Measurements from ENCODE around the gene NFATC2.
"Not testable (repeated sequence)": the region's sequence is repeated elsewhere in the genome, so short reads cannot be mapped to it uniquely, and the experiment has no call there.

NFATC2 gene

DNA sequence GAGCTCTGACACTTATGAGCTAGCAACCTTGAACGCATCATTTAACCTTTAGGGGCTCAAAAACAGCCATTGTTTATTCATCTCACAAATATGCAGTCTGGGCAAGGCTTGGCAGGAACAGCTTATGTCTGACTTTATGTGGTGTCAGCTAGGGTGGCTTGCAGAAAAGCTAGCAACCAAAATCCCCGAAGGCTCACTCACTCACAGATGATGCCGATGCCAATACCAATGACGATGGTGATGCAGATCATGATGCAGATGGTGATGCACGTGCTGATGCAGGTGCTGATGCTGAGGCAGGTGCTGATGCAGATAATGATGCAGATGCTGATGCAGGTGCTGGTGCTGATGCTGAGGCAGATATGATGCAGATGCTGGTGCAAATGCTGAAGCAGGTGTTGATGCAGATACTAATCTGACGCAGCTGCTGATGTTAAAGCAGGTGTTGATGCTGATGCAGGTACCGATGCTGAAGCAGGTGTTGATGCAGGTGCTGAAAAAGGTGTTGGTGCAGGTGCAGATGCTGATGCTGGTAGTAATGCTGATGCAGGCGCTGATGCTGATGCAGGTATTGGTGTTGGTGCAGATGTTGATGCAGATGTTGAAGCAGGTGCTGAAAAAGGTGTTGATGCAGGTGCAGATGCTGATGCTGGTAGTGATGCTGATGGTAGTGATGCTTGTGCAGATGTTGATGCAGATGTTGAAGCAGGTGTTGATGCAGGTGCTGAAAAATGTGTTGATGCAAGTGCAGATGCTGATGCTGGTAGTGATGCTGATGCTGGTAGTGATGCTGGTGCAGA, 195.6 kb downstream of the NFATC2 start:
- Histone ChIP-seq H3F3A (ENCODE audit: insufficient read depth) (no peaks in the 10 kb centered on the region), H2AFZ (ENCODE audit: low read depth, low read length, severe bottlenecking) (no peak overlapping the region), H3K4me2 (ENCODE audit: low read depth, low read length, poor library complexity, severe bottlenecking) (no peak overlapping the region), H3K79me2 (ENCODE audit: insufficient read depth, low read length) (no peaks in the 10 kb centered on the region), H3K36me3 (ENCODE audit: low read length) (no peaks in the 10 kb centered on the region), H3K9me3 (ENCODE audit: insufficient read depth, low read length) (no peaks in the 10 kb centered on the region), H3K9ac (ENCODE audit: low read length) (no peak overlapping the region), H3K4me3 (ENCODE audit: insufficient read depth, low read length, poor library complexity, severe bottlenecking) (no peak overlapping the region), H3K27ac (ENCODE audit: low read depth, low read length) (no peak overlapping the region), H3K27me3 (ENCODE audit: low read length) (no peaks in the 10 kb centered on the region), H4K20me1 (ENCODE audit: low read depth, low read length) (no peaks in the 10 kb centered on the region), H3K9me2 (replicated peaks; ENCODE audit: insufficient read depth, low read length) (no peaks in the 10 kb centered on the region)
- TF ChIP-seq, protein P1, sequence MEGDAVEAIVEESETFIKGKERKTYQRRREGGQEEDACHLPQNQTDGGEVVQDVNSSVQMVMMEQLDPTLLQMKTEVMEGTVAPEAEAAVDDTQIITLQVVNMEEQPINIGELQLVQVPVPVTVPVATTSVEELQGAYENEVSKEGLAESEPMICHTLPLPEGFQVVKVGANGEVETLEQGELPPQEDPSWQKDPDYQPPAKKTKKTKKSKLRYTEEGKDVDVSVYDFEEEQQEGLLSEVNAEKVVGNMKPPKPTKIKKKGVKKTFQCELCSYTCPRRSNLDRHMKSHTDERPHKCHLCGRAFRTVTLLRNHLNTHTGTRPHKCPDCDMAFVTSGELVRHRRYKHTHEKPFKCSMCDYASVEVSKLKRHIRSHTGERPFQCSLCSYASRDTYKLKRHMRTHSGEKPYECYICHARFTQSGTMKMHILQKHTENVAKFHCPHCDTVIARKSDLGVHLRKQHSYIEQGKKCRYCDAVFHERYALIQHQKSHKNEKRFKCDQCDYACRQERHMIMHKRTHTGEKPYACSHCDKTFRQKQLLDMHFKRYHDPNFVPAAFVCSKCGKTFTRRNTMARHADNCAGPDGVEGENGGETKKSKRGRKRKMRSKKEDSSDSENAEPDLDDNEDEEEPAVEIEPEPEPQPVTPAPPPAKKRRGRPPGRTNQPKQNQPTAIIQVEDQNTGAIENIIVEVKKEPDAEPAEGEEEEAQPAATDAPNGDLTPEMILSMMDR (IDR thresholded peaks at IDR 0.05; ENCODE audit: insufficient read depth, low read length, poor library complexity, severe bottlenecking) = no peak
- no peak for TF ChIP-seq EZH2phosphoT487 (conservative IDR thresholded peaks at IDR 0.05; ENCODE audit: low read length)

DNA sequence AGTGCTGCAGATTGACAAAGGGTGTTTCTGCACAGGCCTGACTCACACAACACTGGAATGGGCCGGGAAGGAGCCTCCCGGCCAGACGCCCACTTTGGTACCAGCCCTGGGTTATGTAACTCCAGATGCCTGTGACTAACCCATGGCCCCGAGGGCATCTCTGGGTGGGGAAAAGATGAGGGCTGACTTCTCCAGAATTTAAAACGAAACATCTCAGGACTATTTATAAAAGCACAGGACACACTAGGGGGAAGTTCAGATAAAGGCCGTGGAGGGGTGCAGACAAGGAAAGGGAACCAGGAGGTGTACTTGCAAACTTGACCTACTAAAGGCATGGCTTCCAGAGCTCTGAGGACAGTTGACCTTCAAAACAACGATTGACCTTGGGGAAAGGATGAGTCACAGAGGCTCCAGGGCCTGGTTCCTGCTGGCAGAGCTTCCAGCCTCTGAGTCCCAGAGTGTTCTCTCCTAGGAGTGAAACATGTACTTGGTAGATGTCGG, 196.9 kb downstream of the NFATC2 start:
- H3K4me2 ChIP-seq (ENCODE audit: low read depth, low read length, poor library complexity, severe bottlenecking) = no peak overlapping the region
- H3K27me3 ChIP-seq (ENCODE audit: low read length) = no peaks in the 10 kb centered on the region
- no peaks in the 10 kb centered on the region for H4K20me1 ChIP-seq (ENCODE audit: low read depth, low read length)
- H3K9ac ChIP-seq (ENCODE audit: low read length) = no peak overlapping the region
- H3K9me2 ChIP-seq (replicated peaks; ENCODE audit: insufficient read depth, low read length) = no peaks in the 10 kb centered on the region
- no peaks in the 10 kb centered on the region for H3K9me3 ChIP-seq (ENCODE audit: insufficient read depth, low read length)
- H3K79me2 ChIP-seq (ENCODE audit: insufficient read depth, low read length) = no peaks in the 10 kb centered on the region
- H3F3A ChIP-seq (ENCODE audit: insufficient read depth) = no peaks in the 10 kb centered on the region
- no peak overlapping the region for H3K27ac ChIP-seq (ENCODE audit: low read depth, low read length)
- H3K4me3 ChIP-seq (ENCODE audit: insufficient read depth, low read length, poor library complexity, severe bottlenecking) = no peak overlapping the region
- H3K36me3 ChIP-seq (ENCODE audit: low read length) = no peaks in the 10 kb centered on the region
- TF ChIP-seq, protein P1 (IDR thresholded peaks at IDR 0.05; ENCODE audit: insufficient read depth, low read length, poor library complexity, severe bottlenecking) = no peak
- TF ChIP-seq EZH2phosphoT487 (conservative IDR thresholded peaks at IDR 0.05; ENCODE audit: low read length) = no peak
- H2AFZ ChIP-seq (ENCODE audit: low read depth, low read length, severe bottlenecking) = no peak overlapping the region

DNA sequence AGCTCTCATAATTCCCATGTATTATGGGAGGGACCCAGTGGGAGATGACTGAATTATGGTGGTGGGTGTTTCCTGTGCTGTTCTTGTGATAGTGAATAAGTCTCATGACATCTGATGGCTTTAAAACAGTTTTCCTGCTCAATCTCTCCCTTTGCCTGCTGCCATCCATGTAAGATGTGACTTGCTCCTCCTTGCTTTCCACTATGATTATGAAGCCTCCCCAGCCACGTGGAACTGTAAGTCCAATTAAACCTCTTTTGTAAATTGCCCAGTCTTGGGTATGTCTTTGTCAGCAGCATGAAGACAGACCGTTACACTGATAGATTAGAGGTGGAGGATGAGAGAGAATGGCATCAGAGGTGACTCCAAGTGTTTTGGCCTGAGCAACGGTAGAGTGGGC, 198.7 kb downstream of the NFATC2 start:
- not testable (repeated sequence) for H3K9me3 ChIP-seq (ENCODE audit: insufficient read depth, low read length); H3K9ac ChIP-seq (ENCODE audit: low read length); H3F3A ChIP-seq (ENCODE audit: insufficient read depth); H4K20me1 ChIP-seq (ENCODE audit: low read depth, low read length); H3K4me2 ChIP-seq (ENCODE audit: low read depth, low read length, poor library complexity, severe bottlenecking); H3K36me3 ChIP-seq (ENCODE audit: low read length); H3K4me3 ChIP-seq (ENCODE audit: insufficient read depth, low read length, poor library complexity, severe bottlenecking); H3K27me3 ChIP-seq (ENCODE audit: low read length); H2AFZ ChIP-seq (ENCODE audit: low read depth, low read length, severe bottlenecking); H3K27ac ChIP-seq (ENCODE audit: low read depth, low read length); H3K9me2 ChIP-seq (replicated peaks; ENCODE audit: insufficient read depth, low read length); H3K79me2 ChIP-seq (ENCODE audit: insufficient read depth, low read length)

GRCh38 chr20:51342510-51343236, 199.8 kb downstream of the NFATC2 start:
- no peaks in the 10 kb centered on the region for H3K36me3 ChIP-seq (ENCODE audit: low read length)
- no peak overlapping the region for H3K27ac ChIP-seq (ENCODE audit: low read depth, low read length)
- no peaks in the 10 kb centered on the region for H4K20me1 ChIP-seq (ENCODE audit: low read depth, low read length)
- no peaks in the 10 kb centered on the region for H3K79me2 ChIP-seq (ENCODE audit: insufficient read depth, low read length)
- H2AFZ ChIP-seq (ENCODE audit: low read depth, low read length, severe bottlenecking) = no peak overlapping the region
- H3K4me3 ChIP-seq (ENCODE audit: insufficient read depth, low read length, poor library complexity, severe bottlenecking) = no peak overlapping the region
- no peak for TF ChIP-seq EZH2phosphoT487 (conservative IDR thresholded peaks at IDR 0.05; ENCODE audit: low read length)
- TF ChIP-seq, protein P1 (IDR thresholded peaks at IDR 0.05; ENCODE audit: insufficient read depth, low read length, poor library complexity, severe bottlenecking) = no peak
- H3K9me3 ChIP-seq (ENCODE audit: insufficient read depth, low read length) = no peaks in the 10 kb centered on the region
- no peak overlapping the region for H3K4me2 ChIP-seq (ENCODE audit: low read depth, low read length, poor library complexity, severe bottlenecking)
- no peaks in the 10 kb centered on the region for H3K27me3 ChIP-seq (ENCODE audit: low read length)
- H3F3A ChIP-seq (ENCODE audit: insufficient read depth) = no peaks in the 10 kb centered on the region
- no peaks in the 10 kb centered on the region for H3K9me2 ChIP-seq (replicated peaks; ENCODE audit: insufficient read depth, low read length)
- H3K9ac ChIP-seq (ENCODE audit: low read length) = no peak overlapping the region

All from SU-DHL-6 (cell line).